MM.1S (cell line): ENCODE results near the gene TNFSF8.

Experiments
- EZH2phosphoT487 ChIP-seq: fragments of 300-600 bp; sonication (generic); IDR thresholded peaks from 2 replicates; pipeline ENCODE4 v1.6.1; 2018; ENCODE audit warnings: antibody characterized with exemption, low read length
- TF ChIP-seq, protein P1 (sequence below): fragments of 300-600 bp; sonication (generic); IDR thresholded peaks from 2 replicates; pipeline ENCODE4 v1.5.1; 2016; ENCODE audit warnings: antibody characterized with exemption, low read length, mixed read lengths

DNA sequence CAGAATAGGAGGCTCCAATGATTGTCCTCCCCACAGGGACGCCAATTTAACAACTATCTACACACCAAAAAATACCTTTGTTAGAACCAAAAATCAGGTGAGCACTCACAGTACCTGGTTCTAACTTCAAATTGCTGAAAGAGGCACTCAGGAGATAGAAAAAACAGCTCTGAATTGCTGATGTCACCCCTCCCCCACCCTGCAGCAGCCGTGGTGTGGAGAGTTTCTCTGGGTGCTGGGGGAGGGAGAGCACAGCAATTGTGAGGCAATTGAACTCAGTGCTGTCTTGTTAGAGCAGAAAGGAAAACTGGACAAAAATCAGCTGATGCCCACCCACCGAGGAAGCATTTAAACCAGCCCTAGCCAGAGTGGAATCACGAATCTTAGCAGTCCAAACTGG lies 41.8 kb downstream of the TNFSF8 start:
- TF ChIP-seq, protein P1, sequence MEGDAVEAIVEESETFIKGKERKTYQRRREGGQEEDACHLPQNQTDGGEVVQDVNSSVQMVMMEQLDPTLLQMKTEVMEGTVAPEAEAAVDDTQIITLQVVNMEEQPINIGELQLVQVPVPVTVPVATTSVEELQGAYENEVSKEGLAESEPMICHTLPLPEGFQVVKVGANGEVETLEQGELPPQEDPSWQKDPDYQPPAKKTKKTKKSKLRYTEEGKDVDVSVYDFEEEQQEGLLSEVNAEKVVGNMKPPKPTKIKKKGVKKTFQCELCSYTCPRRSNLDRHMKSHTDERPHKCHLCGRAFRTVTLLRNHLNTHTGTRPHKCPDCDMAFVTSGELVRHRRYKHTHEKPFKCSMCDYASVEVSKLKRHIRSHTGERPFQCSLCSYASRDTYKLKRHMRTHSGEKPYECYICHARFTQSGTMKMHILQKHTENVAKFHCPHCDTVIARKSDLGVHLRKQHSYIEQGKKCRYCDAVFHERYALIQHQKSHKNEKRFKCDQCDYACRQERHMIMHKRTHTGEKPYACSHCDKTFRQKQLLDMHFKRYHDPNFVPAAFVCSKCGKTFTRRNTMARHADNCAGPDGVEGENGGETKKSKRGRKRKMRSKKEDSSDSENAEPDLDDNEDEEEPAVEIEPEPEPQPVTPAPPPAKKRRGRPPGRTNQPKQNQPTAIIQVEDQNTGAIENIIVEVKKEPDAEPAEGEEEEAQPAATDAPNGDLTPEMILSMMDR = no peak
- no peak for TF ChIP-seq EZH2phosphoT487
